ENCODE data around the gene MUC3A.
"Not testable (repeated sequence)": the region's sequence is repeated elsewhere in the genome, so short reads cannot be mapped to it uniquely, and the experiment has no call there.

DNA sequence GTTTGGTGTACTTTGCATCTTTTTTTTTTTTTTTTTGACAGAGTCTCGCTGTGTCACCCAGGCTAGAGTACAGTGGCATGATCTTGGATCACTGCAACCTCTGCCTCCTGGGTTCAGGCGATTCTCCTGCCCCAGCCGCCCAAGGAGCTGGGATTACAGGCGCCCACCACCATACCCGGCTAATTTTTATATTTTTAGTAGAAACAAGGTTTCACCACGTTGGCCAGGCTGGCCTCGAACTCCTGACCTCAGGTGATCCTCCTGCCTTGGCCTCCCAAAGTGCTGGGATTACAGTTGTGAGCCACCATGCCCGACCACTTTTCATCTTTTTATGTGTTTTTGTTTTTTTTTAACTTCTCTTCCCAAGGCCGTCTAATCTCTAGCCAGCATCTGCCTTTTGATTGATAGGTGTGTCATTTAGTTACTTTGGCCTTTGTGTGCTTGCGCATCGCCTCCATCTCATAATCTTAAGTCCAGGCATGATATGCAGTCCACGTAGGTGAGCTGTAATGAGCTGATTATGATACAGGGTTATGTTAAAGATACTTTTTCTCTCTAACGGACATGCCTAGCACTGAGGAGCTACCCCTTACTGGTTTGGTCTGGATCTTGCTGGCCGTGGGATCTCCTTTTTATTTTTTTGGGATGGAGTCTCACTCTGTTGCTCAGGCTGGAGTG, 35.0 kb downstream of the MUC3A start:
- TF ChIP-seq POLR2A (IDR thresholded peaks at IDR 0.05; ENCODE audit: low read depth, low read length); POU2F2 (IDR thresholded peaks at IDR 0.05; ENCODE audit: low read depth, low read length); POLR2AphosphoS5 (IDR thresholded peaks at IDR 0.05; ENCODE audit: low read depth, low read length); TAF1 (IDR thresholded peaks at IDR 0.05; ENCODE audit: low read depth, low read length); SPI1 (IDR thresholded peaks at IDR 0.05; ENCODE audit: low read depth, low read length); PAX5 (IDR thresholded peaks at IDR 0.05; ENCODE audit: insufficient read depth, low read length, severe bottlenecking): not testable (repeated sequence)
